Measurements from ENCODE around the gene EML5. TPM values are rescaled to one million over a fixed set of nuclear protein-coding genes. Genes with fewer than 3 reads are reported as not detected.

The EML5 gene
- polyA plus RNA-seq, 3 donors, result not detected

DNA sequence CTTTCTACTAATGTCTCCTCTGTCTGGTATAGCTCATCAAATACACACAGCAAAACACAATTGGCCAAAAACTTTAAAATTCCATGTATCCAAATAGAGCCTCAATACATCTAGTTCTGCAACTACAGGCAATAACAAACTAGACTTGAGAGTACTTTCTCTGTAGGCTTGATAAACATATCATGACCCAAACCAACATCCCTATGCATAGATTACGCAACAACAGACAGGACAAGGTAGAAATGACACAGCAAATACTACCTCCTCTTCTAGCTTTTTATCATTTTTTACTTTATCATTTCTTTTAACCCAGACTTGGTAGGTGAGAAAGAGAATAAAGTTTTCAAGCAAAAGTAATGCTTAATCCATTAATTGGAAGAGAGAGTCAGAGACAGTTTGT lies 41.8 kb downstream of the EML5 start:
- H3K4me3 ChIP-seq (replicated peaks in 1 of 3; ENCODE audit: low read depth in 2 of 3, low read length in 3 of 3), result no peak overlapping the region
- peaks cover 0 to 1% (median 0%) of the 10 kb centered on the region in 3 donors for H3K27me3 Mint-ChIP-seq (ENCODE audit: low read depth in 3 of 3)
- no peak overlapping the region for H2AFZ ChIP-seq (ENCODE audit: insufficient read depth, low read depth, low read length, poor library complexity, severe bottlenecking)
- DNase-seq, result no peak
- H3K36me3 ChIP-seq (replicated peaks in 1 of 2; ENCODE audit: control insufficient read depth in 1 of 2, insufficient read depth in 2 of 2, low read length in 2 of 2), result no peaks in the 10 kb centered on the region
- no peak overlapping the region for H3K4me2 ChIP-seq (replicated peaks; ENCODE audit: extremely low read depth, low read length, poor library complexity, severe bottlenecking)
- no peaks in the 10 kb centered on the region for H4K20me1 ChIP-seq (ENCODE audit: insufficient read depth, low read length)
- H3K79me2 ChIP-seq (ENCODE audit: insufficient read depth, low read length), result no peaks in the 10 kb centered on the region
- no peak overlapping the region for H3K27ac Mint-ChIP-seq
- H3K27me3 ChIP-seq (ENCODE audit: control insufficient read depth in 2 of 2, insufficient read depth in 2 of 2, low read length in 2 of 2), result no peaks in the 10 kb centered on the region
- H3K27ac ChIP-seq (ENCODE audit: low read depth in 1 of 2, low read length in 2 of 2), result no peak overlapping the region
- H3K9ac ChIP-seq (ENCODE audit: insufficient read depth, low read length, poor library complexity, severe bottlenecking), result no peak overlapping the region
- no peaks in the 10 kb centered on the region for H3K9me3 ChIP-seq (replicated peaks in 1 of 2; ENCODE audit: control insufficient read depth in 1 of 2, insufficient read depth in 1 of 2, low read length in 2 of 2)
- no peaks in the 10 kb centered on the region for H3K4me1 Mint-ChIP-seq
- TF ChIP-seq, protein P1, sequence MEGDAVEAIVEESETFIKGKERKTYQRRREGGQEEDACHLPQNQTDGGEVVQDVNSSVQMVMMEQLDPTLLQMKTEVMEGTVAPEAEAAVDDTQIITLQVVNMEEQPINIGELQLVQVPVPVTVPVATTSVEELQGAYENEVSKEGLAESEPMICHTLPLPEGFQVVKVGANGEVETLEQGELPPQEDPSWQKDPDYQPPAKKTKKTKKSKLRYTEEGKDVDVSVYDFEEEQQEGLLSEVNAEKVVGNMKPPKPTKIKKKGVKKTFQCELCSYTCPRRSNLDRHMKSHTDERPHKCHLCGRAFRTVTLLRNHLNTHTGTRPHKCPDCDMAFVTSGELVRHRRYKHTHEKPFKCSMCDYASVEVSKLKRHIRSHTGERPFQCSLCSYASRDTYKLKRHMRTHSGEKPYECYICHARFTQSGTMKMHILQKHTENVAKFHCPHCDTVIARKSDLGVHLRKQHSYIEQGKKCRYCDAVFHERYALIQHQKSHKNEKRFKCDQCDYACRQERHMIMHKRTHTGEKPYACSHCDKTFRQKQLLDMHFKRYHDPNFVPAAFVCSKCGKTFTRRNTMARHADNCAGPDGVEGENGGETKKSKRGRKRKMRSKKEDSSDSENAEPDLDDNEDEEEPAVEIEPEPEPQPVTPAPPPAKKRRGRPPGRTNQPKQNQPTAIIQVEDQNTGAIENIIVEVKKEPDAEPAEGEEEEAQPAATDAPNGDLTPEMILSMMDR (IDR thresholded peaks at IDR 0.05), result no peak
- H3K4me3 Mint-ChIP-seq, result no peak overlapping the region
- WGBS (ENCODE audit: insufficient coverage), result no CpG with 5 or more reads among the region's 1 CpG
- H3K36me3 Mint-ChIP-seq, result no peaks in the 10 kb centered on the region
- intact Hi-C loops (cut with micrococcal nuclease), result no loop called here
- no peaks in the 10 kb centered on the region for H3K4me1 ChIP-seq (ENCODE audit: control insufficient read depth in 1 of 2, insufficient read depth in 2 of 2, low read length in 2 of 2)
- H3K9me3 Mint-ChIP-seq, result peaks cover 0 to 2% (median 0%) of the 10 kb centered on the region in 7 donors

DNA sequence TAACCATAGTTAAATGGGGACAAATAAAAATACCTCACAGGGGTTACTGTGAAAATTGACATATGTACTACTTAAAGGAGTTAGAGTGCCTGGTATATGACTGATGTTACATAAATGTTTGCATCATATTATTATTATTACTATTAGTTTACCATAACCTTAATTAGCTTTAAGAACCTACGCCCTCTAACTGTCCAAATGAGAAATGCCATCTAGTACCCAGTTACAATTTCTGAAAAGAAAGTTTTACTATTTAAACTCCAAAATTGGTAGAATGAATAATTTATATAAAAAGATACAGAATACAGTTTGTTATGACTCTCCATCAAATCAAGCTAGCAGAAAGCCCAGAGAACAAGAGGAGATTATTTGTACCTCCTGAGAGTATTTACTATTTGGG lies 42.3 kb downstream of the EML5 start:
- Mint-ChIP-seq H3K4me3 (no peak overlapping the region), H3K27me3 (ENCODE audit: low read depth in 3 of 3) (peaks cover 0 to 1% (median 0%) of the 10 kb centered on the region in 3 donors), H3K4me1 (no peaks in the 10 kb centered on the region), H3K27ac (no peak overlapping the region), H3K9me3 (peaks cover 0 to 2% (median 0%) of the 10 kb centered on the region in 7 donors), H3K36me3 (no peaks in the 10 kb centered on the region)
- no peak for DNase-seq
- Histone ChIP-seq H3K27me3 (ENCODE audit: control insufficient read depth in 2 of 2, insufficient read depth in 2 of 2, low read length in 2 of 2) (no peaks in the 10 kb centered on the region), H3K79me2 (ENCODE audit: insufficient read depth, low read length) (no peaks in the 10 kb centered on the region), H2AFZ (ENCODE audit: insufficient read depth, low read depth, low read length, poor library complexity, severe bottlenecking) (no peak overlapping the region), H4K20me1 (ENCODE audit: insufficient read depth, low read length) (no peaks in the 10 kb centered on the region), H3K36me3 (replicated peaks in 1 of 2; ENCODE audit: control insufficient read depth in 1 of 2, insufficient read depth in 2 of 2, low read length in 2 of 2) (no peaks in the 10 kb centered on the region), H3K27ac (ENCODE audit: low read depth in 1 of 2, low read length in 2 of 2) (no peak overlapping the region), H3K4me2 (replicated peaks; ENCODE audit: extremely low read depth, low read length, poor library complexity, severe bottlenecking) (no peak overlapping the region), H3K9me3 (replicated peaks in 1 of 2; ENCODE audit: control insufficient read depth in 1 of 2, insufficient read depth in 1 of 2, low read length in 2 of 2) (no peaks in the 10 kb centered on the region), H3K9ac (ENCODE audit: insufficient read depth, low read length, poor library complexity, severe bottlenecking) (no peak overlapping the region), H3K4me3 (replicated peaks in 1 of 3; ENCODE audit: low read depth in 2 of 3, low read length in 3 of 3) (no peak overlapping the region), H3K4me1 (ENCODE audit: control insufficient read depth in 1 of 2, insufficient read depth in 2 of 2, low read length in 2 of 2) (no peaks in the 10 kb centered on the region)
- TF ChIP-seq, protein P1 (IDR thresholded peaks at IDR 0.05), result no peak
- intact Hi-C loops (cut with micrococcal nuclease), result no loop called here
- WGBS (ENCODE audit: insufficient coverage), result no CpG with 5 or more reads among the region's 1 CpG
